GM08714 (cell line): ENCODE data around the gene KIFC1.

Experiments
- H3K4me3 ChIP-seq: fragments of 200-500 bp; sonication (Bioruptor generic); 2 replicates; pipeline ENCODE4 v1.5.1; 2014; ENCODE audit warnings: mild to moderate bottlenecking, low read length, inconsistent platforms
- ZNF274 ChIP-seq: IDR thresholded peaks from 2 replicates; pipeline ENCODE4 v1.6.1; 2012; ENCODE audit warnings: mild to moderate bottlenecking, low read depth, low read length

The KIFC1 gene

DNA sequence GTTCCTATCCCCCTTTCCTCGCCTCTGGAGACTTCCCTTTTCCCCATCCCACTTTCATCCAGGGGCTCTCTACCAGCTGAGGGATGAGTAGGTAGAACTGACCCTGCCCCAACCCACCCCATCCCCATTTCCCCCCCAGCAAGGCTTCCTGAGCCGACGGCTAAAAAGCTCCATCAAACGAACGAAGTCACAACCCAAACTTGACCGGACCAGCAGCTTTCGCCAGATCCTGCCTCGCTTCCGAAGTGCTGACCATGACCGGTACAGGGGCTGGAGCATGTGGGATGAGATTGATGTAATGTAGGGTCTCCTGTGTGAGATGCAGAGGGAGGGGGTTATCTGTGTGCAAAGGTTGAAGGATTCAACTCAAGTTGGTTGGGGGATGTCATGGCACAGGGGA is 40.9 kb downstream of the KIFC1 start:
- TF ChIP-seq ZNF274 = no peak
- no peak overlapping the region; the same call in 1 of the 2 replicates for H3K4me3 ChIP-seq

DNA sequence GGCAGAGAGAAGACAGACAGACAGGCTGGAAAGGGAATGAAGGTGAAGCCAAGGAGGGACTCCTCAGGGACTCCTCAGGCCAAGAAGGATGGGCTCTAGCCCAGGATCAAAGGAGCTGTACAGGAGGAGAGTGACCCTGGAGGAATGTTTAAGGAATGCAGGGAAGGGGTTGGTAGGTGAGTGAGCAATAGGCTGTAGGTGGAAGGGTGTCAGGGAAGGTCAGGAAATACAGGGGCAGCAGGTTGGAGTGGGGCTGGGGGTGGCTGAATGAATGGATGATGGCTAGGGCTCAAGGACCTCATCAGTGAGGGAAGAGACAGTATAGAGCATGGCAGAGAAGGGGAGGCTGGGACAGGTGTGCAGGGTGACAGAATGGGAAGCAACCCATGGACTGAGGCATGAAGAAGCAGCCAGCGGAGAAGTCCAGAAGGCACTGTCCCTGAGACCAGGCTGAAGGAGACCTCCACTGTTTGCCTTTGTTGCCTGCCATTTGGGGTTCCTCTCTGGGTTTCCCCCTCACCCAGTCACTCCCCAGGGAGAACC is 41.4 kb downstream of the KIFC1 start:
- no peak overlapping the region for H3K4me3 ChIP-seq

GRCh38 chr6:33433544-33434191 is 42.0 kb downstream of the KIFC1 start:
- TF ChIP-seq ZNF274 = no peak
- no peak overlapping the region for H3K4me3 ChIP-seq

More for the DNA sequence above, 41.4 kb downstream of the KIFC1 start:
- no peak for TF ChIP-seq ZNF274

GRCh38 chr6:33434961-33435360 is 43.3 kb downstream of the KIFC1 start:
- H3K4me3 ChIP-seq = no peak overlapping the region
- no peak for TF ChIP-seq ZNF274

GRCh38 chr6:33437666-33438065 is 46.0 kb downstream of the KIFC1 start:
- TF ChIP-seq ZNF274 = no peak
- H3K4me3 ChIP-seq = no peak overlapping the region

GRCh38 chr6:33438978-33439594 is 47.5 kb downstream of the KIFC1 start:
- no peak for TF ChIP-seq ZNF274
- H3K4me3 ChIP-seq = no peak overlapping the region

DNA sequence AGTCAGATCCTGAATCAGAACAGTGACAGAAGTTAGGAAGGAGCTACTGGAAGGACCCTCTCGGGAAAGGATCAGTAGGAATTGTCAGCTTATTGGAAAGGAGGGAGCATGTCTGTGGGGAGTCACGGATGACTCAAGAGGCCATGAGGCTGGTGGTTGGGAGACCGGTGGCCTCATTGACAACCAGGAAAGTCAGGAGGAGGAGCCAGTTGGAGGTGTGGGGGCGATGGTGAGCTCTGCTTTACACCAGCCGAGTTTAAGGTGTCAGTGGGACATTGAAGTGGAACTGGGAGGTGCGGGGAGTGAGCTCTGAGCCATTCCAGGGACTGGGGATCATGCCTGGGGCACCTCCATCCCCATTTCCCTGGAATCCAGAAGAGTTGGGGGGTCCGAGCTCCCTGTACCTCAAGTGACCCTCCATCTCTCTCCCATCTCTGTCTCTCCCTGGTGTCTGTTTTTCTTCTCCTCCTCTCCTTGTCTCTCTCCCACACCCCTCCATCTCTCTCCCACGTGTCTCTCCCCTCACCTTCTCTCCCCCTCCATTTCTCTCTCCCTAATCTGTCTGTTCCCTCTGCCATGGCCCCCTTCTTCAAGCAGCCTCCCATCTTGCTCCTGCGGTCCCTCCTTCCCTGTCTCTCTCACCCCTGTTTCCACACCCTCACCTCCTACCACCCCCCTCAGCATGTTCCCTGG is 48.5 kb downstream of the KIFC1 start:
- H3K4me3 ChIP-seq = no peak overlapping the region
- no peak for TF ChIP-seq ZNF274

- TF ChIP-seq ZNF274 = no peak
- no peak overlapping the region for H3K4me3 ChIP-seq
Observed at GRCh38 chr6:33440649-33441309, 49.2 kb downstream of the KIFC1 start.

- no peak for TF ChIP-seq ZNF274
- no peak overlapping the region for H3K4me3 ChIP-seq
Observed at GRCh38 chr6:33441457-33441856, 49.8 kb downstream of the KIFC1 start.

DNA sequence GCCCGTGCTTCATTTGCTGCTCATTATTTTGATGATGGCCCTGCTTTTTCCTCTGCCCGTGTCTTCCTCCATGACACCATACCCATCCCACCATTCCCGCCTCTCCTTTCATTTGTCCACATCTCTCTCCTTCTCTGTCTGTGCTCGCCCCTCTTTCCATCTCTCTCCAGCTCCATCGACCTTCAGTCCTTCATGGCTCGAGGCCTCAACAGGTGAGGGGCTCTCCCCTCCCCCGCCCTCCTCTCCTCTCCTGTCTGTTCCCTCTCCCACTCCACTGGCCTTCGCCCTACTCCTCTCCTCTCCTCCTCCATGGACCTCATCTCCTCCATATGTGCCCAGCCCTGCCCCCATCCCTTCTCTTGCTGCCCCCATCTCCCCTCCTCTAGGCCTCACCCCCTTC is 50.7 kb downstream of the KIFC1 start:
- TF ChIP-seq ZNF274 = no peak
- no peak overlapping the region for H3K4me3 ChIP-seq

GRCh38 chr6:33443025-33443424 is 51.4 kb downstream of the KIFC1 start:
- H3K4me3 ChIP-seq = no peak overlapping the region
- TF ChIP-seq ZNF274 = no peak

DNA sequence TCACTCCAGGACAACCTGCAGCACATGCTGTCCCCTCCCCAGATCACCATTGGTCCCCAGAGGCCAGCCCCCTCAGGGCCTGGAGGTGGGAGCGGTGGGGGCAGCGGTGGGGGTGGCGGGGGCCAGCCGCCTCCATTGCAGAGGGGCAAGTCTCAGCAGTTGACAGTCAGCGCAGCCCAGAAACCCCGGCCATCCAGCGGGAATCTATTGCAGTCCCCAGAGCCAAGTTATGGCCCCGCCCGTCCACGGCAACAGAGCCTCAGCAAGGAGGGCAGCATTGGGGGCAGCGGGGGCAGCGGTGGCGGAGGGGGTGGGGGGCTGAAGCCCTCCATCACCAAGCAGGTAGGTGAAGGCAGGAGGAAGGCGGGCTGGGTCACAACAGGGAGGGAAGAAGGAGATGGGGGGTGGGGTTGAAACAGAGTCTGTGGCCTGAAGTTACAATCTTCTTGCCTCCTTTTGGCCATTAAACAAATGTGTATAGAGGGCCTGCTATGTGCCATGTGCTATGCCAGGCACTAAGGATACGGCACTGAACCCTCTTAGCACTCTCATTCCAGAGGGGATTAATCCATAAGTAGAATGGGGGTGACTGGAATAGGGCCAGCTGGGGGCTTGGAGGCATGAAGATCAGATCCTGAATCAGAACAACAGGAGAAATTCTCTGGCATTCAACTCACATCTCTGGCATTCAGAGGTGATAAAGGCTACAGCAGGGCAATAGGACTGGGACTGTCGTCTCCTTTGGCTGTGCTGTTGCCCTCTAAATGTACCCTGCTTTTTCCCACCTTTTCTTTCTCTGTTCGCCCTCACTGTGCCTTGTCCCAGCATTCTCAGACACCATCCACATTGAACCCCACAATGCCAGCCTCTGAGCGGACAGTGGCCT is 52.2 kb downstream of the KIFC1 start:
- TF ChIP-seq ZNF274 = no peak
- H3K4me3 ChIP-seq = no peak overlapping the region

- H3K4me3 ChIP-seq = no peak overlapping the region
- TF ChIP-seq ZNF274 = no peak
Observed at GRCh38 chr6:33445119-33445603, 53.5 kb downstream of the KIFC1 start.
